HG03025 (cell line): ENCODE results near the gene SPATA6.
A peak's percentile ranks its signal among the peaks of the same experiment; 100 is the strongest.
"Not testable (repeated sequence)": the region's sequence is repeated elsewhere in the genome, so short reads cannot be mapped to it uniquely, and the experiment has no call there.

ENCODE experiments used
- ATAC-seq: cut with Tn5 transposase; IDR thresholded peaks from one replicate; pipeline ENCODE4 v1.9.1; 2021; ENCODE audit warnings: mild to moderate bottlenecking, moderate library complexity; ENCODE audit not compliant: unreplicated experiment, low FRiP score

The SPATA6 gene

GRCh38 chr1:48471691-48472576 lies at the start of gene SPATA6:
SPATA6 (minus strand) TSS chr1:48472204; CDS start chr1:48472008, 196 bp downstream.
- peak; percentile 97 for ATAC-seq

- ATAC-seq: not testable (repeated sequence)
Measured at GRCh38 chr1:48519896-48520295, 47.9 kb upstream of the SPATA6 start.

GRCh38 chr1:48506870-48507269 lies 34.9 kb upstream of the SPATA6 start:
- no peak for ATAC-seq

- no peak for ATAC-seq
Measured at GRCh38 chr1:48500541-48501450, 28.8 kb upstream of the SPATA6 start.

- ATAC-seq: no peak
Measured at GRCh38 chr1:48499211-48499735, 27.3 kb upstream of the SPATA6 start.

- peak; percentile 82 for ATAC-seq
Measured at GRCh38 chr1:48498096-48498791, 26.2 kb upstream of the SPATA6 start.

GRCh38 chr1:48495911-48496310 lies 23.9 kb upstream of the SPATA6 start:
- ATAC-seq: no peak

- no peak for ATAC-seq
Measured at GRCh38 chr1:48495166-48495565, 23.2 kb upstream of the SPATA6 start.

- no peak for ATAC-seq
Measured at GRCh38 chr1:48493970-48494769, 22.2 kb upstream of the SPATA6 start.

GRCh38 chr1:48493041-48493440 lies 21.0 kb upstream of the SPATA6 start:
- no peak for ATAC-seq

GRCh38 chr1:48492392-48492791 lies 20.4 kb upstream of the SPATA6 start:
- no peak for ATAC-seq

GRCh38 chr1:48488721-48489120 lies 16.7 kb upstream of the SPATA6 start:
- ATAC-seq: no peak

- no peak for ATAC-seq
Measured at GRCh38 chr1:48480504-48480903, 8.5 kb upstream of the SPATA6 start.

GRCh38 chr1:48480023-48480422 lies 8.0 kb upstream of the SPATA6 start:
- ATAC-seq: not testable (repeated sequence)

- ATAC-seq: no peak
Measured at GRCh38 chr1:48472638-48473037, 634 bp upstream of the SPATA6 start.

- no peak for ATAC-seq
Measured at GRCh38 chr1:48470950-48471690, 884 bp downstream of the SPATA6 start.

- ATAC-seq: no peak
Measured at GRCh38 chr1:48470481-48470855, 1.5 kb downstream of the SPATA6 start.

GRCh38 chr1:48469616-48470480 lies 2.2 kb downstream of the SPATA6 start:
- no peak for ATAC-seq
